Measurements from ENCODE around the gene ADAMTS12. TPM values are rescaled to one million over a fixed set of nuclear protein-coding genes. Genes with fewer than 3 reads are reported as not detected.

Gene ADAMTS12
- total RNA-seq, 1 experiment from 2014 or later, result not detected

GRCh38 chr5:33857037-33857436 is 34.8 kb downstream of the ADAMTS12 start:
- Histone ChIP-seq H3K36me3 (ENCODE audit: control insufficient read depth, insufficient read depth, low read length) (no peaks in the 10 kb centered on the region), H3K4me3 (ENCODE audit: low read depth, low read length) (no peak overlapping the region), H3K9me3 (no peaks in the 10 kb centered on the region), H3K27me3 (replicated peaks; ENCODE audit: control insufficient read depth, insufficient read depth, low read length) (no peaks in the 10 kb centered on the region), H3K4me1 (peaks cover 19% of the 10 kb centered on the region)
- Mint-ChIP-seq H3K27ac (ENCODE audit: unreplicated experiment) (no peak overlapping the region), H3K4me3 (ENCODE audit: unreplicated experiment) (no peak overlapping the region), H3K9me3 (ENCODE audit: unreplicated experiment) (no peaks in the 10 kb centered on the region), H3K4me1 (ENCODE audit: low read depth, unreplicated experiment) (peaks cover 4% of the 10 kb centered on the region), H3K36me3 (ENCODE audit: insufficient read depth, unreplicated experiment) (no peaks in the 10 kb centered on the region), H3K27me3 (ENCODE audit: insufficient read depth, unreplicated experiment) (no peaks in the 10 kb centered on the region)
- DNase-seq, result no peak
- ChIA-PET CTCF (no interaction called here), POLR2A (no interaction called here)
- TF ChIP-seq CTCF (IDR thresholded peaks at IDR 0.05; ENCODE audit: insufficient read depth in 1 of 2, low read depth in 1 of 2, low read length in 1 of 2, severe bottlenecking in 1 of 2, unreplicated experiment in 1 of 2), result no peak
- intact Hi-C loops (cut with micrococcal nuclease; ENCODE audit: unreplicated experiment), result no loop called here
- no TSS peak for BruUV-seq (replicated peaks)

GRCh38 chr5:33855396-33855795 is 36.4 kb downstream of the ADAMTS12 start:
- no peaks in the 10 kb centered on the region for H3K27me3 ChIP-seq (replicated peaks; ENCODE audit: control insufficient read depth, insufficient read depth, low read length)
- H3K9me3 ChIP-seq, result no peaks in the 10 kb centered on the region
- no peak for TF ChIP-seq CTCF (IDR thresholded peaks at IDR 0.05; ENCODE audit: insufficient read depth in 1 of 2, low read depth in 1 of 2, low read length in 1 of 2, severe bottlenecking in 1 of 2, unreplicated experiment in 1 of 2)
- ChIA-PET POLR2A (no interaction called here), CTCF (no interaction called here)
- no peak for DNase-seq
- H3K27me3 Mint-ChIP-seq (ENCODE audit: insufficient read depth, unreplicated experiment), result no peaks in the 10 kb centered on the region
- H3K27ac Mint-ChIP-seq (ENCODE audit: unreplicated experiment), result no peak overlapping the region
- H3K4me3 ChIP-seq (ENCODE audit: low read depth, low read length), result no peak overlapping the region
- H3K36me3 ChIP-seq (ENCODE audit: control insufficient read depth, insufficient read depth, low read length), result no peaks in the 10 kb centered on the region
- intact Hi-C loops (cut with micrococcal nuclease; ENCODE audit: unreplicated experiment), result no loop called here
- H3K9me3 Mint-ChIP-seq (ENCODE audit: unreplicated experiment), result no peaks in the 10 kb centered on the region
- H3K4me1 ChIP-seq, result peaks cover 19% of the 10 kb centered on the region
- H3K36me3 Mint-ChIP-seq (ENCODE audit: insufficient read depth, unreplicated experiment), result no peaks in the 10 kb centered on the region
- no TSS peak for BruUV-seq (replicated peaks)
- no peak overlapping the region for H3K4me3 Mint-ChIP-seq (ENCODE audit: unreplicated experiment)
- H3K4me1 Mint-ChIP-seq (ENCODE audit: low read depth, unreplicated experiment), result peaks cover 4% of the 10 kb centered on the region

- H3K4me3 ChIP-seq (ENCODE audit: low read depth, low read length), result no peak overlapping the region
- intact Hi-C loops (cut with micrococcal nuclease; ENCODE audit: unreplicated experiment), result no loop called here
- H3K9me3 Mint-ChIP-seq (ENCODE audit: unreplicated experiment), result no peaks in the 10 kb centered on the region
- H3K4me3 Mint-ChIP-seq (ENCODE audit: unreplicated experiment), result no peak overlapping the region
- H3K9me3 ChIP-seq, result no peaks in the 10 kb centered on the region
- CTCF ChIA-PET, result no interaction called here
- H3K4me1 Mint-ChIP-seq (ENCODE audit: low read depth, unreplicated experiment), result peaks cover 4% of the 10 kb centered on the region
- no peaks in the 10 kb centered on the region for H3K36me3 ChIP-seq (ENCODE audit: control insufficient read depth, insufficient read depth, low read length)
- no peaks in the 10 kb centered on the region for H3K27me3 Mint-ChIP-seq (ENCODE audit: insufficient read depth, unreplicated experiment)
- BruUV-seq (replicated peaks), result no TSS peak
- no peaks in the 10 kb centered on the region for H3K36me3 Mint-ChIP-seq (ENCODE audit: insufficient read depth, unreplicated experiment)
- no peak for TF ChIP-seq CTCF (IDR thresholded peaks at IDR 0.05; ENCODE audit: insufficient read depth in 1 of 2, low read depth in 1 of 2, low read length in 1 of 2, severe bottlenecking in 1 of 2, unreplicated experiment in 1 of 2)
- DNase-seq, result peak; percentile 15 to 75
- POLR2A ChIA-PET, result no interaction called here
- peak overlapping the region; percentile 44 for H3K27ac Mint-ChIP-seq (ENCODE audit: unreplicated experiment)
- peaks cover 19% of the 10 kb centered on the region for H3K4me1 ChIP-seq
- H3K27me3 ChIP-seq (replicated peaks; ENCODE audit: control insufficient read depth, insufficient read depth, low read length), result no peaks in the 10 kb centered on the region
Measured at GRCh38 chr5:33854733-33855151, 37.0 kb downstream of the ADAMTS12 start.
